Esophagus muscularis mucosa (tissue), 4 donors: ENCODE measurements around the gene WDR20. TPM values are rescaled to one million over a fixed set of nuclear protein-coding genes. Genes with fewer than 3 reads are reported as not detected.
"Not testable (repeated sequence)": the region's sequence is repeated elsewhere in the genome, so short reads cannot be mapped to it uniquely, and the experiment has no call there.

Source experiments
- DNase-seq: peaks from one replicate; pipeline ENCODE4 v3.0.0-alpha.2; 2017; ENCODE audit errors: extremely low spot score
- H3K27ac ChIP-seq, 4 donors: fragments of 200-600 bp; sonication (generic); replicated peaks in 1 of 4; 1 replicate in 3 of 4; 2 replicates in 1 of 4; pipeline ENCODE4 v1.5.1; 2016 to 2019; ENCODE audit warnings: mild to moderate bottlenecking in 1 of 4
- H3K27me3 ChIP-seq, 4 donors: fragments of 200-600 bp; sonication (generic); one replicate each; pipeline versions ENCODE4 v1.5.1 to v1.6.0; 2016 to 2019
- H3K36me3 ChIP-seq, 4 donors: fragments of 200-600 bp; sonication (generic); one replicate each; pipeline ENCODE4 v1.5.1; 2016 to 2019
- H3K4me1 ChIP-seq, 4 donors: fragments of 200-600 bp; sonication (generic); one replicate each; pipeline ENCODE4 v1.5.1; 2016 to 2019
- H3K4me3 ChIP-seq, 4 donors: fragments of 200-600 bp; sonication (generic); 1 replicate in 2 of 4; 2 replicates in 2 of 4; pipeline ENCODE4 v1.5.1; 2016 to 2019; ENCODE audit warnings: mild to moderate bottlenecking in 4 of 4, moderate library complexity in 1 of 4
- H3K9me3 ChIP-seq, 4 donors: fragments of 200-600 bp; sonication (generic); 1 replicate in 3 of 4; 2 replicates in 1 of 4; pipeline ENCODE4 v1.5.1; 2016 to 2019
- EP300 ChIP-seq: sonication (generic); formaldehyde crosslinking; IDR thresholded peaks from one replicate; pipeline ENCODE4 v1.6.1; 2017; ENCODE audit warnings: antibody characterized with exemption
- POLR2A ChIP-seq: fragments of 450-650 bp; IDR thresholded peaks from one replicate; pipeline ENCODE4 v1.6.1; 2017; ENCODE audit warnings: antibody characterized with exemption, moderate library complexity, mild to moderate bottlenecking, low read depth
- POLR2AphosphoS5 ChIP-seq, 2 donors: sonication (generic); formaldehyde crosslinking; IDR thresholded peaks; one replicate each; pipeline ENCODE4 v1.6.1; 2017; ENCODE audit warnings: antibody characterized with exemption in 2 of 2
- whole genome bisulfite sequencing: methylation state at CpG from one replicate; pipeline ENCODE4 v1.1.5; 2018; 5-methylcytosine and 5-hydroxymethylcytosine counted together
- intact Hi-C: fragments of 100-400 bp; cut with DNase I; formaldehyde crosslinking; loops from one replicate; pipeline ENCODE4 v1.15.1; 2023
- total RNA-seq, 4 donors: library from RNA; depleted of rRNA; stranded (reverse); fragments of >200 nt; gene quantifications; one replicate each; pipeline versions ENCODE4 v1.1.0 to v1.2.1, GENCODE V29; 2016
- TF ChIP-seq, protein P1 (sequence below), 3 experiments: fragments of 200-600 bp in 2 of 3; fragments of 450-650 bp in 1 of 3; sonication (generic) in 2 of 3; IDR thresholded peaks; one replicate each; pipeline ENCODE4 v1.5.1; 2017 to 2019; ENCODE audit warnings: antibody characterized with exemption in 3 of 3, mild to moderate bottlenecking in 2 of 3, moderate library complexity in 1 of 3

WDR20 gene
- total RNA-seq, 4 donors from 2014 or later: 16.6 to 26.6 (median 22.3) TPM

DNA sequence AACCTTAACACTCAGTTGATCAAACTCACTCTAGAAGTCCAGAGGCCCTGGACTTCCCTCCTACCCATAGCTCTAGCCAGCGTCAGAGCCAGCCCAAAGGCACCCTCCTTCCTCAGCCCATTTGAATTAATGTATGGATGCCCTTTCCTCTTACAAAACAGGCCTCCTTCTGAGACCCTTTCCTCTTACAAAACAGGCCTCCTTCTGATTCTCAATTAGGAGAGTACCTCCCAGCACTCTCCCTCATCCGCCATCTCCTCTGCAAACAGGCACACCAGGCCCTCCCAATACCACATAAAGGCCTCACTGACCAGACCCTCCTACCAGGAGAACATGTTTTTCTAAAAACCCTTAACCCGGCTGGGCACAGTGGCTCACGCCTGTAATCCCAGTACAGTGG, 99.5 kb downstream of the WDR20 start:
- WGBS: 97% methylated on average over 4 of the region's 4 CpGs
- intact Hi-C loops: loop anchor here (5.0 kb wide), 1 partner anchor 283 kb away; no protein-coding TSS in a partner anchor
- no peaks in the 10 kb centered on the region for H3K9me3 ChIP-seq
- no peaks in the 10 kb centered on the region for H3K36me3 ChIP-seq
- no peak for DNase-seq
- H3K27ac ChIP-seq: no peak overlapping the region
- no peaks in the 10 kb centered on the region for H3K27me3 ChIP-seq
- no peak for TF ChIP-seq POLR2A
- TF ChIP-seq, protein P1, sequence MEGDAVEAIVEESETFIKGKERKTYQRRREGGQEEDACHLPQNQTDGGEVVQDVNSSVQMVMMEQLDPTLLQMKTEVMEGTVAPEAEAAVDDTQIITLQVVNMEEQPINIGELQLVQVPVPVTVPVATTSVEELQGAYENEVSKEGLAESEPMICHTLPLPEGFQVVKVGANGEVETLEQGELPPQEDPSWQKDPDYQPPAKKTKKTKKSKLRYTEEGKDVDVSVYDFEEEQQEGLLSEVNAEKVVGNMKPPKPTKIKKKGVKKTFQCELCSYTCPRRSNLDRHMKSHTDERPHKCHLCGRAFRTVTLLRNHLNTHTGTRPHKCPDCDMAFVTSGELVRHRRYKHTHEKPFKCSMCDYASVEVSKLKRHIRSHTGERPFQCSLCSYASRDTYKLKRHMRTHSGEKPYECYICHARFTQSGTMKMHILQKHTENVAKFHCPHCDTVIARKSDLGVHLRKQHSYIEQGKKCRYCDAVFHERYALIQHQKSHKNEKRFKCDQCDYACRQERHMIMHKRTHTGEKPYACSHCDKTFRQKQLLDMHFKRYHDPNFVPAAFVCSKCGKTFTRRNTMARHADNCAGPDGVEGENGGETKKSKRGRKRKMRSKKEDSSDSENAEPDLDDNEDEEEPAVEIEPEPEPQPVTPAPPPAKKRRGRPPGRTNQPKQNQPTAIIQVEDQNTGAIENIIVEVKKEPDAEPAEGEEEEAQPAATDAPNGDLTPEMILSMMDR (IDR thresholded peaks at IDR 0.05): no peak
- TF ChIP-seq EP300: no peak
- TF ChIP-seq POLR2AphosphoS5 (IDR thresholded peaks at IDR 0.05): no peak
- no peak overlapping the region for H3K4me3 ChIP-seq
- peaks cover 8 to 16% (median 10%) of the 10 kb centered on the region in 4 donors for H3K4me1 ChIP-seq

DNA sequence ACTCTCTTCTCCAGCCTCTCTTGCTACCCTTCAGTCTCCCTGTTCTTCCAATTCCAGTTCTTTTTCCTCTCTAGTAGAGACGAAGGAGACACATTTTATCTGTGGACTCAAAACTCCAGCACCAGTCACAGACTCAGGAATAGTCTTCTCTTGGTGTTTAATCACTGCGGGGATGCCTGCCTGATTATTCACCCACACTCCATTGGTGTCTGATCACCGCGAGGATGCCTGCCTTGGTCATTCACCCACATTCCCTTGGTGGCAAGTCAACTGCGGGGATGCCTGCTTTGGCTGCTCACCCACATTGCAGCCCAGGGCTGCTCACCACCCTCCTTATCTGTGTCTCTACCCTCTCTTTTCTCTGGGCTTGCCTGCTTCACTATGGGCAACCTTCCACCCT, 100.8 kb downstream of the WDR20 start:
- WGBS: 98% methylated on average over 5 of the region's 5 CpGs
- intact Hi-C loops: not testable (repeated sequence)

DNA sequence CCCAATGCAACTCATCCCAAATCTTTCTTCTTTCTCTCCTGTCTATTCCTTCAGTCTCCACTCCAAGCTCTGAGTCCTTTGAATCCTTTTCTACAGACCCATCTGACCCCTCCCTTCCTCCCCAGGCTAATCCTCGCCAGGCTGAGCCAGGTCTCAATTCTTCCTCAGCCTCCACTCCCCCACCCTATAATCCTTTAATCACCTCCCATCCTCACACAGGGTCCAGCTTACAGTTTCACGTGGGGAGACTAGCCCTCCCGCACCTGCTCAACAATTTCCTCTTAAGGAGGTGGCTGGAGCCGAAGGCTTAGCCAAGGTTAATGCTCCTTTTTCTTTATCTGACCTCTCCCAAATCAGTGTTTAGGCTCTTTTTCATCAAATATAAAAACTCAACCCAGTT, 101.5 kb downstream of the WDR20 start:
- no peaks in the 10 kb centered on the region for H3K4me1 ChIP-seq
- WGBS: 93% methylated on average over 4 of the region's 4 CpGs
- no peaks in the 10 kb centered on the region for H3K9me3 ChIP-seq
- TF ChIP-seq, protein P1 (IDR thresholded peaks at IDR 0.05): no peak
- TF ChIP-seq EP300: no peak
- no peak for TF ChIP-seq POLR2A
- no peak for TF ChIP-seq POLR2AphosphoS5 (IDR thresholded peaks at IDR 0.05)
- no peaks in the 10 kb centered on the region for H3K36me3 ChIP-seq
- H3K27me3 ChIP-seq: no peaks in the 10 kb centered on the region
- H3K4me3 ChIP-seq: no peak overlapping the region
- intact Hi-C loops: no loop called here
- no peak overlapping the region for H3K27ac ChIP-seq
- DNase-seq: no peak

More for the DNA sequence above, 100.8 kb downstream of the WDR20 start:
- H3K9me3 ChIP-seq, H3K4me3 ChIP-seq, H3K27me3 ChIP-seq, DNase-seq, H3K36me3 ChIP-seq, H3K4me1 ChIP-seq, H3K27ac ChIP-seq: not testable (repeated sequence)

DNA sequence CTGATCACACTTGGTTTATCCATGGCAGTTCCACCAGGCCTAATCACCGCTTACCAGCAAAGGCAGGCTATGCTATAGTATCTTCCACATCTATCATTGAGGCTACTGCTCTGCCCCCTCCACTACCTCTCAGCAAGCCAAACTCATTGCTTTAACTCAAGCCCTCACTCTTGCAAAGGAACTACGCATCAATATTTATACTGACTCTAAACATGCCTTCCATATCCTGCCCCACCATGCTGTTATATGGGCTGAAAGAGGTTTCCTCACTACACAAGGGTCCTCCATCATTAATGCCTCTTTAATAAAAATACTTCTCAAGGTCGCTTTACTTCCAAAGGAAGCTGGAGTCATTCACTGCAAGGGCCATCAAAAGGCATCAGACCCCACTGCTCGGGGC, 104.1 kb downstream of the WDR20 start:
- H3K4me1 ChIP-seq, H3K4me3 ChIP-seq, H3K36me3 ChIP-seq, intact Hi-C loops, DNase-seq, H3K9me3 ChIP-seq, H3K27me3 ChIP-seq, H3K27ac ChIP-seq: not testable (repeated sequence)
- 97% methylated on average over 4 of the region's 4 CpGs for WGBS

DNA sequence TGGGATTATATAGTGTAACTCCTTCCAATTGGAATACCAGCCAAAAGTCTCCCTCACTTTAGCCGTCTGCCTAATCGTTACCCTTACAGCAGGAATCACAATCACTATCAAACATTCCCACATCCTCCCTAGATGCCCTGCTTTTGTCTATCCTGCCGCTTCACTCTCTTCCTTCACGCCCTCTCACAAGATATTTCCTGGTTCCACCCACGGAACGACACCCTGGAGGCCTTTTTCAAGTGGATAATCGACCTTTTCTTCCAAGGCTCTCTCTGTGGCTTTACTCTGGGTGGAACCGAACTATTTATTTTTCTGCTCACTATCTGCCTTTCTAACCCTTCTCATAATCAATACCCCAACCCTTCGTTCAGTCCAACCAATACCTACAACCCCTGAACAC, 106.4 kb downstream of the WDR20 start:
- intact Hi-C loops: no loop called here
- H3K4me3 ChIP-seq: no peak overlapping the region
- WGBS: 64% methylated on average over 9 of the region's 9 CpGs
- no peak for DNase-seq
- TF ChIP-seq POLR2AphosphoS5 (IDR thresholded peaks at IDR 0.05): no peak
- no peak for TF ChIP-seq EP300
- TF ChIP-seq, protein P1 (IDR thresholded peaks at IDR 0.05): no peak
- no peak for TF ChIP-seq POLR2A
- H3K9me3 ChIP-seq: no peaks in the 10 kb centered on the region
- no peaks in the 10 kb centered on the region for H3K4me1 ChIP-seq
- no peaks in the 10 kb centered on the region for H3K27me3 ChIP-seq
- peaks cover 0 to 22% (median 16%) of the 10 kb centered on the region in 4 donors for H3K36me3 ChIP-seq
- no peak overlapping the region for H3K27ac ChIP-seq

DNA sequence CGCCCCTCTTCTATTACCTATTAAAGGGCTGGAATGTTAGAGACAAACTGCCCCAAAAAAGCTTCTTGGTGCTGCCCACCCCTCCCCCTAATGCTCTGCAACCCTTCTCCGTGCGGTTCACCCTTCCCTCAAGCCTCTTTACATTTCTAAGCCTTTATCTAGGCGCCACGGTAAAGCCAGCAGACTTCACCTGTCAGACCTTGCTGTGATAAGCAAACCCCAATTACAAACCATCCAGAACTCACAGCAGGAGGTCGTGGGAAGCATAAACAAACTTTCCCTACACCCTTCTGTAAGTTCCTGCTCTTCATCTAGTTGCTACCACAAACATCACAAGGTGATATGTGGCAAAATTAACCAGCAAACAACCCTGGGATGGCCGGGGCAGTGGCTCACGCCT, 108.4 kb downstream of the WDR20 start:
- Histone ChIP-seq H3K27me3 (no peaks in the 10 kb centered on the region), H3K4me1 (no peaks in the 10 kb centered on the region), H3K9me3 (no peaks in the 10 kb centered on the region), H3K4me3 (no peak overlapping the region), H3K36me3 (peaks cover 0 to 26% (median 18%) of the 10 kb centered on the region in 4 donors), H3K27ac (no peak overlapping the region)
- WGBS: 86% methylated on average over 8 of the region's 8 CpGs
- intact Hi-C loops: no loop called here
- TF ChIP-seq POLR2A: no peak
- TF ChIP-seq, protein P1 (IDR thresholded peaks at IDR 0.05): no peak
- no peak for DNase-seq
